Duodenal mucosa (tissue), 2 donors: Measurements from ENCODE around the gene CC2D1A.

ENCODE experiments used
- H3K27ac ChIP-seq: one replicate; pipeline ENCODE4 v1.7.0; 2013; ENCODE audit warnings: low read depth, low read length
- H3K27me3 ChIP-seq, 2 donors: one replicate each; pipeline ENCODE4 v1.7.0; 2013; ENCODE audit warnings: low read length in 2 of 2, control low read depth in 1 of 2; ENCODE audit not compliant: insufficient read depth in 2 of 2, control insufficient read depth in 1 of 2
- H3K36me3 ChIP-seq, 2 donors: one replicate each; pipeline ENCODE4 v1.7.0; 2013; ENCODE audit warnings: low read length in 2 of 2, control low read depth in 1 of 2; ENCODE audit not compliant: insufficient read depth in 2 of 2, control insufficient read depth in 1 of 2
- H3K4me1 ChIP-seq, 2 donors: one replicate each; pipeline ENCODE4 v1.7.0; 2013; ENCODE audit warnings: low read length in 2 of 2, control low read depth in 1 of 2; ENCODE audit not compliant: insufficient read depth in 2 of 2, control insufficient read depth in 1 of 2
- H3K4me3 ChIP-seq, 2 donors: one replicate each; pipeline ENCODE4 v1.7.0; 2013; ENCODE audit warnings: low read length in 2 of 2, low read depth in 1 of 2
- H3K9ac ChIP-seq, 2 donors: one replicate each; pipeline ENCODE4 v1.7.0; 2013; ENCODE audit warnings: low read length in 2 of 2, low read depth in 1 of 2
- H3K9me3 ChIP-seq, 2 donors: one replicate each; pipeline ENCODE4 v1.7.0; 2013; ENCODE audit warnings: low read length in 2 of 2, control low read depth in 1 of 2; ENCODE audit not compliant: control insufficient read depth in 1 of 2

CC2D1A gene

DNA sequence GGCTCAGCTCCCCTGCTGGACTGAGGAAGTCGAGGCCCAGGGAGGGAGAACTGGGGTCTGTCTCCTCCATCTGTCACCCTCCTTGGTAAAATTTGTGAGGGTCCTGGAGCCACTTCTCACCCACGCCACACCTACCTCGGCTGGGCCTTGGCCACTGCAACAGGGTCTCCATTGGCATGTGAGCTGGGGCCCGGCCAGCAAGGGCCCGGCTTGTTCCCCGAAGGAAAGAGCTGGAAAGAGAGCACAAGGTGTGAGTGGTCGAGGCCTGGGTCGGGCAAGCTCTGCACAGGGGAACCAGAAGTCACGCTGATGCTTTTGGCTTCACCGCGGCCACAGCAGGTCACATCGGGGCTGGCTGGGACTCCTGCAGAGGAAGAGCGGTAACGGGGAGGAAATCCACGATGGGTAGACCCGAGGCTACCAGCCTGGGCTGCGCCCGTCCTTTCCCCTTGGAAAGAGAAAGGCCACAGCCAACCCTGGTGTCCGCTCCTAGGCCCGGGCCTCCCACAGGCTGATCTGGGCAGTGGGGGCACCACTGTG lies 20.1 kb upstream of the CC2D1A start:
- H3K36me3 ChIP-seq = no peaks in the 10 kb centered on the region
- H3K4me3 ChIP-seq = peak overlapping the region in 1 of 2 donors; percentile 40
- H3K9me3 ChIP-seq = no peaks in the 10 kb centered on the region
- H3K9ac ChIP-seq = peak overlapping the region; percentile 45 to 79
- peaks cover 47 to 68% of the 10 kb centered on the region in 2 donors for H3K4me1 ChIP-seq
- no peaks in the 10 kb centered on the region for H3K27me3 ChIP-seq
- H3K27ac ChIP-seq = no peak overlapping the region

DNA sequence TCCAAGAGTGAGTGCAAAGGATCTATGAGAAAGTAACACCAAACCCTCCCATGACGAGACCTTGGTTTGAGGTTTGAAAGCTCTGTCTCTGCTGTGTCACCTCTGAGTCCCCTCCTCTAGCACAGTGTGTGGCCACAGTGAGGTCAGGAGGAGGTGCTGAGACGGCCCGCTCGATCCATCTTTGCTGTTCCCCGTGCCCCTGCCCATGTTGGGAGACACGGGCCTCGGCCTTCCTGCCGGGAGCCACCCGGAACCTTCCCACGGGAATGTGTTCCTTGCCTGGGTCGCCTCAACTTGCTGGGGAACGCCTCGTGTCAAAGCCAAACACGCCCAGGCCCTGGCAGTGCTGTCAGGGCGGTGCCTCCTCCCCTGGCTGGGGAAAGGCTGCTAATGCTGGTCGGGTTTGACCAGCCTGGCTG lies 19.0 kb upstream of the CC2D1A start:
- Histone ChIP-seq H3K9ac (peak overlapping the region in 1 of 2 donors; percentile 32), H3K9me3 (no peaks in the 10 kb centered on the region), H3K4me3 (peak overlapping the region; percentile 10 to 21), H3K27ac (no peak overlapping the region), H3K36me3 (no peaks in the 10 kb centered on the region), H3K4me1 (peaks cover 36 to 57% of the 10 kb centered on the region in 2 donors), H3K27me3 (no peaks in the 10 kb centered on the region)

DNA sequence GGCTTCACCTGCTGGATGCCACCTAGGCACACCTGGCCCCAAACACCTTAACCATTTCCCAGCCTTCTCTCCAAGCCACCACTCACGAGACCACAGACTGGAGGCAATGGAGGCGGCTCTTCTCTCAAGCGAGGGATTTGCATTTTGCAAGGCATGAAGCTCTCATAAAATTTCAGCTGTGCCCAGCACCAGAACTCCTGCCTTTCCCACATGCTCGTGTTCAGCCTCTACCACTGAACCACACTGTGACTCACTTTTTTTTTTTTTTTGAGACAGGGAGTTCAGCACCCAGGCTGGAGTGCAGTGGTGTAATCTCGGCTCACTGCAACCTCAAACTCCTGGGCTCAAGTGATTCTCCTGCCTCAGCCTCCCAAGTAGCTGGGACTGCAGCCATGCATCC lies 18.5 kb upstream of the CC2D1A start:
- H3K36me3 ChIP-seq = no peaks in the 10 kb centered on the region
- peaks cover 31 to 53% of the 10 kb centered on the region in 2 donors for H3K4me1 ChIP-seq
- no peaks in the 10 kb centered on the region for H3K27me3 ChIP-seq
- H3K9ac ChIP-seq = peak overlapping the region in 1 of 2 donors; percentile 32
- no peak overlapping the region for H3K27ac ChIP-seq
- H3K4me3 ChIP-seq = peak overlapping the region; percentile 10 to 21
- H3K9me3 ChIP-seq = no peaks in the 10 kb centered on the region

DNA sequence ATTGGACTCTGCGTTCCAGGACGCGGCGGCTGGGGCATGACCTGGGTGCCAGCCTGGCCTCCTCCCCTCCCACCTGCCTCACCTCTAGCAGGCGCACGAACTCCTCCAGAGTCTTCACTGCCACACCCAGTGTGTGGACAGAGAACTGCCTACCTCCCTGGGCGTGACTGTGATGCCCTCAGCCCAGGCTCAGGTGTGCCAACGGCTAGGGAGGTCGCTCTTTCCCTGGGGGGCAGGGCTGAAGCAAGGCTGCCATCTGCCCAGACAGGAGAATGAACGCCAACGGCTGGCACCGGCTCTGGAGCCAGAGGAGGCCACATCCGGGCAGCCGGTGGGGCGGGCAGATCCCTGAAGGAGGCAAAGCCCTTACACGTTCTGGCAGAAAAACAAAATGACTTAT lies 17.7 kb upstream of the CC2D1A start:
- H3K9ac ChIP-seq = no peak overlapping the region
- peaks cover 26 to 57% of the 10 kb centered on the region in 2 donors for H3K4me1 ChIP-seq
- H3K36me3 ChIP-seq = no peaks in the 10 kb centered on the region
- H3K4me3 ChIP-seq = no peak overlapping the region
- H3K27ac ChIP-seq = no peak overlapping the region
- H3K9me3 ChIP-seq = no peaks in the 10 kb centered on the region
- H3K27me3 ChIP-seq = no peaks in the 10 kb centered on the region

DNA sequence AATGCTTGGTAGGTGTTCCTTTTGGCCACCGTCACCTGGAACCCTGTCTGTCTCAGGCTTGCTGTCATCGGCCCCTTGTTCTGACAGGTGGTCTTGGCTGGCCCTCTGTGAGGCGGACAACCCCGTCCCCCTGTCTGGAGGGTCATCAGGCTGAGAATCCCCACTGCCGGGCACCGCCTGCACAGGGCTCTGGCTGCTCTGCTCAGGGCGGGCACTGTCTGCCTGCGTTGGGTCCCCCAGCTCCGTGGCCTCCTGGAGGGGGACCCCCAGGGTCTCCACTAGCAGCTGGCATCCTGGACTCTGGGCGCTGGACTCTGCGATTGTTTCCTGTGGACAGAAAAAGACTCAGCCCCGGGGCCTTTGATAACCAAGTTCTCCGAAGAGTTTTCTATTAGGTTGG lies 15.9 kb upstream of the CC2D1A start:
- H3K4me3 ChIP-seq = no peak overlapping the region
- no peak overlapping the region for H3K9ac ChIP-seq
- no peak overlapping the region for H3K27ac ChIP-seq
- H3K36me3 ChIP-seq = no peaks in the 10 kb centered on the region
- H3K27me3 ChIP-seq = no peaks in the 10 kb centered on the region
- no peaks in the 10 kb centered on the region for H3K9me3 ChIP-seq
- H3K4me1 ChIP-seq = peaks cover 21 to 44% of the 10 kb centered on the region in 2 donors

DNA sequence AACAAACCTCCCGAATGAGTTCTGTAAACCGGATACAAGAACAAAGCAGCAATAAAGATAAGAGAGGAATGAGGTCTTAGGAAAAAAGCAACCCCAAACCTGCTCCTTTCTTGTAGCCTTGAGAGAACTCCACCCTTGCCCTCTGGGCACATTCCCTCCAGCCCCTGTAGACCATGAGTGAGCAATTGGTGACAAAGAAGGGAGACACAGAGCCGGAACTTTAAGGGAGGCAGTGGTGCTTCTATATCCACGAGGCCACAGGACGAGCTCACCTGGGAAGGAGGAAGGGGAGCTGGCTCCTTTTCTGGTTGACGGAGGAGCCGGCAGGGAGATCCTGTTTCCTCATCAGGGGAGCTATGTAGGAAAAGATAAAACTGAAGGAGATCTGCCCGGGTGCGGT lies 13.1 kb upstream of the CC2D1A start:
- no peak overlapping the region for H3K9ac ChIP-seq
- no peaks in the 10 kb centered on the region for H3K27me3 ChIP-seq
- H3K36me3 ChIP-seq = no peaks in the 10 kb centered on the region
- H3K4me3 ChIP-seq = no peak overlapping the region
- no peak overlapping the region for H3K27ac ChIP-seq
- H3K9me3 ChIP-seq = no peaks in the 10 kb centered on the region
- peaks cover 0 to 21% of the 10 kb centered on the region in 2 donors for H3K4me1 ChIP-seq

DNA sequence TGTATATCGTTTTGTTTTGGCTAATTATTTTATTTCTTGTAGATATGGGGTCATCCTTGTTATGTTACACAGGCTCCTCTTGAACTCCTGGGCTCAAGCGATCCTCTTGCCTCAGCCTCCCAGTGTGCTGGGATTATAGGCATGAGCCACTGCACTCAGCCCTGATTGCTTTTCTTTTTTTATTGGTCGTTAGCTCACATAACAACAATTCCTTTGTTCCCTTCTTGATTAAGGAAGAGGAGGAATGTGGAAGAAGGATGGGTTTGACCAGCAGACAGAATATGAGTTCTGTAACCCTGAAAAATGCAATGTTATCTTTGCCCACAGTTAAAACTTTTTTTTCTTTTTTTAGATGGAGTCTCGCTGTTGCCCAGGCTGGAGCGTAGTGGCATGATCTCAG lies 11.4 kb upstream of the CC2D1A start:
- Histone ChIP-seq H3K27me3 (no peaks in the 10 kb centered on the region), H3K9ac (no peak overlapping the region), H3K27ac (no peak overlapping the region), H3K4me1 (peaks cover 5 to 21% of the 10 kb centered on the region in 2 donors), H3K4me3 (no peak overlapping the region), H3K36me3 (no peaks in the 10 kb centered on the region), H3K9me3 (no peaks in the 10 kb centered on the region)

DNA sequence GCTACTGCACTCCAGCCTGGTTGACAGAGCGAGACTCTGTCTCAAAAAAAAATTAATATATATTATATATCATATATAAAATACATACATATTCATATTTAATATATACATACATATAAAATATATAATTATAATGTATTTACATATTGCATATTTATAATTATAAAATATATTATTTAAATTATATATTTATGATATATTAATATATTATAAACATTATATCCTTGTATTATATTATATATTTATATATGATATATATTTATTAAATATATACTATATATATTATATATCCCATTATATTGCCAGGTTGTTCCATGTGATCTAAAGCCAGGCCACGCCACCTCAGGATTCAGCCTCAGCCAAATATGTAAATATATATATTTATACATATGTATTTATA lies 9.8 kb upstream of the CC2D1A start:
- Histone ChIP-seq H3K36me3 (no peaks in the 10 kb centered on the region), H3K4me3 (no peak overlapping the region), H3K4me1 (peaks cover 5 to 22% of the 10 kb centered on the region in 2 donors), H3K9me3 (no peaks in the 10 kb centered on the region), H3K9ac (no peak overlapping the region), H3K27me3 (no peaks in the 10 kb centered on the region), H3K27ac (no peak overlapping the region)

DNA sequence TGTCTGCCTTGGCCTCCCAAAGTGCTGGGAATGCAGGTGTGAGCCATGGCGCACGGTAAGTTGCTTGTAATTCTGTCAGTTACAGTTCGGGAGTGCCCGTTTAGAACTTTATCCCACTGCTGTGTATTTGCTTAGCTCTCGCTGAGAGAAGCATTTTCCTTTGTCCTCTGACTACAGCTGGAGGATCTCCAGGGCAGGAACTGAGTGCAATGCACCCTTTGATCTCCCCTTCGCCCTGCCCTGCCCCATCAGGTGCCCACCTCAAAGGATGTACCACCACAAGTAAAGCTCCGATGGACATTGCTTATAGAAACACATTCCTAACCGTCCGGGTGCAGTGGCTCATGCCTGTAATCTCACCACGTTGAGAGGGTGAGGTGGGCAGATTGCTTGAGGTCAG lies 6.6 kb upstream of the CC2D1A start:
- H3K4me3 ChIP-seq = no peak overlapping the region
- no peaks in the 10 kb centered on the region for H3K36me3 ChIP-seq
- peaks cover 5 to 14% of the 10 kb centered on the region in 2 donors for H3K4me1 ChIP-seq
- H3K27me3 ChIP-seq = no peaks in the 10 kb centered on the region
- H3K9ac ChIP-seq = no peak overlapping the region
- H3K27ac ChIP-seq = no peak overlapping the region
- no peaks in the 10 kb centered on the region for H3K9me3 ChIP-seq

DNA sequence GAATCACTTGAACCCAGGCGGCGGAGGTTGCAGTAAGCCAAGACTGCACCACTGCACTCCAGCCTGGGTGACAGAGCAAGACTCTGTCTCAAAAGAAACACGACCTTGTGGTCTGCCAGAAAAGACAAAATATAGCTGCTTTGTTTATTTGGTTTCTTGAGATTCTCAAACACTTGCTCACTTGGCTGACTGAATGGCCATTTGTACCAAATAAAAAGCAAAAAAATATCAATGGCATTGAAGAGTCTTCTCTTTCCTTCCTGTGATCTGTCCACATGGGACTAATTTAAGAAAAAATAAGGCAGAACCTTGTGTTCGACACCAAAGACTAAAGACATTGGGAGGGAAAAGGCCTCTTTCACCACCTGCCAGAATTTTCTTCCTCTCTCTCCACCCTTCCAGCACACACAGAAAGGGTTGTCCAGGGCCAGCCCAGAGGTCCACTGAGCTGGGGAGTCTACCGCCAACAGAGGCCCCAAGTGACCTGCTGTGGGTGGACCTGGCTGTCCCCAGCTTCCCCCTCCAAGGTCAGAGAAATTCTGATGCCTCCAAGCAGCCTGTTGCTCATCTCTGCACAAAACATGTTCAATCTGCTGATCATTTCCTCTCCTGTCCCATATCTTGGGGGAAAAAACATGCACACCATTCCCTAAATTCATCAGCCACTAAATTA lies 6.0 kb upstream of the CC2D1A start:
- Histone ChIP-seq H3K36me3 (no peaks in the 10 kb centered on the region), H3K27ac (no peak overlapping the region), H3K27me3 (no peaks in the 10 kb centered on the region), H3K9me3 (no peaks in the 10 kb centered on the region), H3K9ac (no peak overlapping the region), H3K4me3 (no peak overlapping the region), H3K4me1 (peaks cover 5 to 14% of the 10 kb centered on the region in 2 donors)
